Liver (tissue), 9 donors: ENCODE measurements around the gene ASPG. TPM values are rescaled to one million over a fixed set of nuclear protein-coding genes. Genes with fewer than 3 reads are reported as not detected.
A peak's percentile ranks its signal among the peaks of the same experiment; 100 is the strongest.

Experiments
- DNase-seq: peaks from one replicate; pipeline ENCODE4 v3.0.0-alpha.2; 2017; ENCODE audit warnings: low spot score
- H3K27ac ChIP-seq, 2 donors: one replicate each; pipeline ENCODE4 v1.7.0; 2013; ENCODE audit warnings: inconsistent platforms in 2 of 2, low read length in 2 of 2, control low read depth in 1 of 2, low read depth in 1 of 2, mild to moderate bottlenecking in 1 of 2
- H3K27me3 ChIP-seq, 4 donors: one replicate each; pipeline versions ENCODE4 v1.6.1 to v1.7.0; 2013; ENCODE audit warnings: low read length in 3 of 4, inconsistent platforms in 1 of 4, mild to moderate bottlenecking in 1 of 4, moderate library complexity in 1 of 4; ENCODE audit not compliant: control insufficient read depth in 4 of 4, insufficient read depth in 4 of 4
- H3K36me3 ChIP-seq, 4 donors: one replicate each; pipeline versions ENCODE4 v1.6.1 to v1.7.0; 2013; ENCODE audit warnings: low read length in 3 of 4, mild to moderate bottlenecking in 3 of 4, low read depth in 1 of 4, moderate library complexity in 1 of 4; ENCODE audit not compliant: control insufficient read depth in 4 of 4, insufficient read depth in 3 of 4
- H3K4me1 ChIP-seq, 4 donors: one replicate each; pipeline versions ENCODE4 v1.6.1 to v1.7.0; 2013; ENCODE audit warnings: low read length in 3 of 4, mild to moderate bottlenecking in 3 of 4, moderate library complexity in 1 of 4; ENCODE audit not compliant: control insufficient read depth in 4 of 4, insufficient read depth in 4 of 4
- H3K4me3 ChIP-seq, 3 donors: one replicate each; pipeline versions ENCODE4 v1.6.1 to v1.7.0; 2013; ENCODE audit warnings: low read length in 3 of 3, control low read depth in 1 of 3, low read depth in 1 of 3, mild to moderate bottlenecking in 1 of 3
- H3K9ac ChIP-seq, 2 donors: one replicate each; pipeline ENCODE4 v1.7.0; 2013; ENCODE audit warnings: low read length in 2 of 2, mild to moderate bottlenecking in 2 of 2, moderate library complexity in 2 of 2, control low read depth in 1 of 2, low read depth in 1 of 2
- H3K9me3 ChIP-seq, 4 donors: one replicate each; pipeline versions ENCODE4 v1.6.1 to v1.7.0; 2013; ENCODE audit warnings: low read length in 3 of 4; ENCODE audit not compliant: control insufficient read depth in 4 of 4
- ATF3 ChIP-seq: IDR thresholded peaks from 2 replicates; pipeline ENCODE4 v1.6.1; 2016; ENCODE audit warnings: antibody characterized with exemption
- FOXA1 ChIP-seq: IDR thresholded peaks from 2 replicates; pipeline ENCODE4 v1.6.1; 2016; ENCODE audit warnings: antibody characterized with exemption
- GABPA ChIP-seq, 2 donors: IDR thresholded peaks in 1 of 2; conservative IDR thresholded peaks in 1 of 2; 2 replicates each; pipeline ENCODE4 v1.6.1; 2016; ENCODE audit warnings: antibody characterized with exemption in 2 of 2, mild to moderate bottlenecking in 1 of 2, moderate library complexity in 1 of 2
- HNF4A ChIP-seq, 2 donors: conservative IDR thresholded peaks; 2 replicates each; pipeline ENCODE4 v1.6.1; 2016; ENCODE audit warnings: antibody characterized with exemption in 2 of 2, mild to moderate bottlenecking in 2 of 2
- HNF4G ChIP-seq: IDR thresholded peaks from 2 replicates; pipeline ENCODE4 v1.6.1; 2016; ENCODE audit warnings: antibody characterized with exemption
- MAX ChIP-seq: IDR thresholded peaks from 2 replicates; pipeline ENCODE4 v1.6.1; 2016; ENCODE audit warnings: antibody characterized with exemption
- NR2F2 ChIP-seq: IDR thresholded peaks from 2 replicates; pipeline ENCODE4 v1.6.1; 2016; ENCODE audit warnings: antibody characterized with exemption
- RAD21 ChIP-seq, 2 donors: IDR thresholded peaks; 2 replicates each; pipeline ENCODE4 v1.6.1; 2016; ENCODE audit warnings: antibody characterized with exemption in 2 of 2, mild to moderate bottlenecking in 2 of 2
- RXRA ChIP-seq, 2 donors: IDR thresholded peaks; 2 replicates each; pipeline ENCODE4 v1.6.1; 2017 to 2018; ENCODE audit warnings: antibody characterized with exemption in 2 of 2, mild to moderate bottlenecking in 1 of 2
- SP1 ChIP-seq: IDR thresholded peaks from 2 replicates; pipeline ENCODE4 v1.6.1; 2018; ENCODE audit warnings: antibody characterized with exemption, mild to moderate bottlenecking
- TAF1 ChIP-seq: conservative IDR thresholded peaks from 2 replicates; pipeline ENCODE4 v1.6.1; 2016; ENCODE audit warnings: antibody characterized with exemption, mild to moderate bottlenecking
- YY1 ChIP-seq: IDR thresholded peaks from 2 replicates; pipeline ENCODE4 v1.6.1; 2016; ENCODE audit warnings: antibody characterized with exemption, mild to moderate bottlenecking
- ZBTB33 ChIP-seq: IDR thresholded peaks from 2 replicates; pipeline ENCODE4 v1.6.1; 2016; ENCODE audit warnings: antibody characterized with exemption
- WGBS: extraction: QIAGEN DNeasy Blood & Tissue Kit; methylation state at CpG from one replicate; pipeline ENCODE4 v1.1.7; 2013; 5-methylcytosine and 5-hydroxymethylcytosine counted together
- polyA plus RNA-seq, 2 donors: library from polyadenylated mRNA; stranded (reverse) in 1 of 2; unstranded in 1 of 2; fragments of 200-250 nt in 1 of 2; fragments of >200 nt in 1 of 2; fragmentation: Nextera tagmentation in 1 of 2; extraction: Ambion mirVana in 1 of 2; gene quantifications; one replicate each; pipeline versions ENCODE4 v1.2.1 to v1.2.3, GENCODE V29; 2013 to 2015
- total RNA-seq, 2 donors: library from RNA; depleted of rRNA; stranded (reverse); fragments of >200 nt; gene quantifications; one replicate each; pipeline ENCODE4 v1.2.3, GENCODE V29; 2014
- TF ChIP-seq, protein P1 (sequence below): fragments of 150-350 bp; IDR thresholded peaks from 2 replicates; pipeline ENCODE4 v1.5.1; 2017; ENCODE audit warnings: improper control_type of control experiment, low read depth, low read length; ENCODE audit not compliant: missing input control
- donor health status: healthy.
- donor health status: healthy.
- donor health status: healthy.
- donor health status: healthy.
- donor health status: healthy.

Gene ASPG
- total and polyA plus RNA-seq, 4 donors = 42.4 to 158 (median 110) TPM

DNA sequence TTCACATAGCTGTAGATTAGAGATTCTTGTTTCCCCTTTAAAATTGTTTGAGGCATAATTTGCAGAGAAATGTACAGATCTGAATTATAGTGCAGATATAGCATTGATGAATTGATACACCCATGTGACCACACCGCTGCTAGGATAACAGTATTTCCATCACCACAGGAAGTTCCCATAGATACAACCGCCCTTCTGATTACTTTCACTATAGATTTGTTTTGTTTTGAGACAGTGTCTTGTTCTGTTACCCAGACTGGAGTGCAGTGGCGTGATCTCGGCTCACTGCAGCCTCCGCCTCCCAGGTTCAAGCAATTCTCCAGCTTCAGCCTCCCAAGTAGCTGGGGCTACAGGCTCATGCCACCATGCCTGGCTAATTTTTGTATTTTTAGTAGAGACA is 8.8 kb upstream of the ASPG start:
- 70% methylated on average over 5 of the region's 5 CpGs for WGBS
- TF ChIP-seq RXRA (IDR thresholded peaks at IDR 0.05) (no peak), YY1 (no peak), TAF1 (no peak), HNF4G (no peak), NR2F2 (no peak), ATF3 (no peak), FOXA1 (no peak), HNF4A (conservative IDR thresholded peaks at IDR 0.05) (no peak), RAD21 (IDR thresholded peaks at IDR 0.05) (no peak)
- H3K4me3 ChIP-seq = no peak overlapping the region
- H3K9me3 ChIP-seq = peaks cover 0 to 5% (median 2%) of the 10 kb centered on the region in 4 donors
- H3K9ac ChIP-seq = no peak overlapping the region
- no peak for DNase-seq
- H3K27me3 ChIP-seq = no peaks in the 10 kb centered on the region
- H3K4me1 ChIP-seq = no peaks in the 10 kb centered on the region
- no peak overlapping the region for H3K27ac ChIP-seq
- H3K36me3 ChIP-seq = no peaks in the 10 kb centered on the region

- no peaks in the 10 kb centered on the region for H3K36me3 ChIP-seq
- H3K27ac ChIP-seq = no peak overlapping the region
- peak; percentile 83 for DNase-seq
- peaks cover 2 to 9% (median 5%) of the 10 kb centered on the region in 4 donors for H3K4me1 ChIP-seq
- no peaks in the 10 kb centered on the region for H3K27me3 ChIP-seq
- peaks cover 0 to 5% (median 2%) of the 10 kb centered on the region in 4 donors for H3K9me3 ChIP-seq
- no peak overlapping the region for H3K9ac ChIP-seq
- under 1% methylated on average over 7 of the region's 7 CpGs for WGBS
- TF ChIP-seq GABPA (IDR thresholded peaks at IDR 0.05 in 1 of 2, conservative IDR thresholded peaks at IDR 0.05 in 1 of 2) (peak in 1 of 2 donors; percentile 17), SP1 (peak; percentile 46), RXRA (IDR thresholded peaks at IDR 0.05) (peak; percentile 57 to 78), HNF4A (conservative IDR thresholded peaks at IDR 0.05) (peak; percentile 71), NR2F2 (no peak), MAX (peak; percentile 40), RAD21 (IDR thresholded peaks at IDR 0.05) (peak; percentile 100), ZBTB33 (no peak)
- TF ChIP-seq, protein P1, sequence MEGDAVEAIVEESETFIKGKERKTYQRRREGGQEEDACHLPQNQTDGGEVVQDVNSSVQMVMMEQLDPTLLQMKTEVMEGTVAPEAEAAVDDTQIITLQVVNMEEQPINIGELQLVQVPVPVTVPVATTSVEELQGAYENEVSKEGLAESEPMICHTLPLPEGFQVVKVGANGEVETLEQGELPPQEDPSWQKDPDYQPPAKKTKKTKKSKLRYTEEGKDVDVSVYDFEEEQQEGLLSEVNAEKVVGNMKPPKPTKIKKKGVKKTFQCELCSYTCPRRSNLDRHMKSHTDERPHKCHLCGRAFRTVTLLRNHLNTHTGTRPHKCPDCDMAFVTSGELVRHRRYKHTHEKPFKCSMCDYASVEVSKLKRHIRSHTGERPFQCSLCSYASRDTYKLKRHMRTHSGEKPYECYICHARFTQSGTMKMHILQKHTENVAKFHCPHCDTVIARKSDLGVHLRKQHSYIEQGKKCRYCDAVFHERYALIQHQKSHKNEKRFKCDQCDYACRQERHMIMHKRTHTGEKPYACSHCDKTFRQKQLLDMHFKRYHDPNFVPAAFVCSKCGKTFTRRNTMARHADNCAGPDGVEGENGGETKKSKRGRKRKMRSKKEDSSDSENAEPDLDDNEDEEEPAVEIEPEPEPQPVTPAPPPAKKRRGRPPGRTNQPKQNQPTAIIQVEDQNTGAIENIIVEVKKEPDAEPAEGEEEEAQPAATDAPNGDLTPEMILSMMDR = peak; percentile 100
- no peak overlapping the region for H3K4me3 ChIP-seq
Observed at GRCh38 chr14:104078031-104078455, 7.5 kb upstream of the ASPG start.
